Measurements from ENCODE around the gene MEGF6.

- TF ChIP-seq CTCF (optimal IDR thresholded peaks at IDR 0.05 in 1 of 3, IDR thresholded peaks at IDR 0.05 in 1 of 3, conservative IDR thresholded peaks at IDR 0.05 in 1 of 3; ENCODE audit: extremely low read depth in 1 of 3, insufficient read depth in 2 of 3, low read length in 3 of 3) (no peak), EZH2 (IDR thresholded peaks at IDR 0.05; ENCODE audit: low read length) (no peak)
These were observed 96.0 kb downstream of the MEGF6 start for GRCh38 chr1:3515272-3515671.
